Mucosa of rectum (tissue), 2 donors: ENCODE measurements around the gene SERTM1.

Source experiments
- H3K27ac ChIP-seq, 2 donors: one replicate each; pipeline ENCODE4 v1.7.0; 2013; ENCODE audit warnings: inconsistent platforms in 2 of 2, low read depth in 2 of 2, low read length in 2 of 2
- H3K27me3 ChIP-seq, 2 donors: one replicate each; pipeline ENCODE4 v1.7.0; 2013; ENCODE audit warnings: low read length in 2 of 2; ENCODE audit not compliant: control insufficient read depth in 2 of 2, insufficient read depth in 2 of 2
- H3K36me3 ChIP-seq, 2 donors: one replicate each; pipeline ENCODE4 v1.7.0; 2013; ENCODE audit warnings: low read length in 2 of 2; ENCODE audit not compliant: control insufficient read depth in 2 of 2, insufficient read depth in 2 of 2
- H3K4me1 ChIP-seq, 2 donors: one replicate each; pipeline ENCODE4 v1.7.0; 2013; ENCODE audit warnings: low read length in 2 of 2, mild to moderate bottlenecking in 1 of 2; ENCODE audit not compliant: control insufficient read depth in 2 of 2, insufficient read depth in 2 of 2
- H3K4me3 ChIP-seq, 2 donors: one replicate each; pipeline ENCODE4 v1.7.0; 2013; ENCODE audit warnings: low read length in 2 of 2
- H3K9ac ChIP-seq, 2 donors: one replicate each; pipeline ENCODE4 v1.7.0; 2013; ENCODE audit warnings: low read length in 2 of 2, low read depth in 1 of 2, mild to moderate bottlenecking in 1 of 2
- H3K9me3 ChIP-seq, 2 donors: one replicate each; pipeline ENCODE4 v1.7.0; 2013; ENCODE audit warnings: low read length in 2 of 2; ENCODE audit not compliant: control insufficient read depth in 2 of 2
- donor health status: healthy.
- donor health status: Normal muscosa, but diverticular disease.

SERTM1 gene

DNA sequence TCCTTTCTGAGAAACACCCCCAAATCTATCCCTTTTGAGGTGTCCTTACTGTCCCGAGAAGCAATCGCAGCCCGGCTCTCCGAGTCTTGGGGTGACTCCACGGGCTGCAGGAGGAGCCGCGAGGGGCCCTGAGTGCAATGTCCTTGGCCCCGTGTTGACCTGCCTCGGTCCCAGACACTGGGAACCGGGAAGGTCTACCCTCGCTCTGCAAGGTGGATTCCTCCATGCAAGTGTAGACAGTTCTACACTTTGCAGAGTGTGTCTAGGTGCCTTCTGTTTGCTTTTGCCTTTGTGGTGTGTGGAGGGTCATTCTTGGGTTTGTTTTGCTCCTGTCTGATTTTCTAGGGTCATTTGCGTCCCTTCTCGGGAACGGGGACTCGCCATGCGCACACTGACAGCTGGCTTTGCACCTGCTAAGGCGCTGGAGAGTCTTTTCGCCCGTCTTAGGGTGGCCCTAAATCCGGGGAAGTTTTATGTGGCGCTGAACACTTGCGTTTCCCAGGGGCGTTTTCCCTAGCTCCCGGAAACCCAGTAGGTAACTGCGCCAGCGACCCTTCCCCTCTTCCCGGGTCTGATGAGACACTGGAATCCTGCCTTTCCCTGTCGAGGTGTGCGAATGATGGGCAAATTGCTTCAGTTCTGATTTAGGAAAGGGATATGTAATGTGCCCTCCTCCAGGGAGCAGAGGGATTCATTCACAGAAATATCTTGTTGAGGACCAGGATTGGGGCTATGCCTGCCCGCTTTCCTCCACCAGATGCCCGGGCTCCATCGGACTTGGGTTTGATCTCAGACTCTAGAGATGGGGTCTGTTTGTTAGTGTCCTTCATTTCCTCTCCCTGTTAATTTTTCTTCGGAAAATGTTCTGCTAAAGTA, 755 bp downstream of the SERTM1 start:
- Histone ChIP-seq H3K9me3 (no peaks in the 10 kb centered on the region), H3K36me3 (no peaks in the 10 kb centered on the region), H3K9ac (no peak overlapping the region), H3K27me3 (peaks cover 18 to 35% of the 10 kb centered on the region in 2 donors), H3K4me3 (no peak overlapping the region), H3K27ac (no peak overlapping the region), H3K4me1 (no peaks in the 10 kb centered on the region)

- no peaks in the 10 kb centered on the region for H3K9me3 ChIP-seq
- H3K36me3 ChIP-seq, result no peaks in the 10 kb centered on the region
- H3K27ac ChIP-seq, result no peak overlapping the region
- H3K9ac ChIP-seq, result no peak overlapping the region
- H3K27me3 ChIP-seq, result peaks cover 18 to 35% of the 10 kb centered on the region in 2 donors
- no peak overlapping the region for H3K4me3 ChIP-seq
- H3K4me1 ChIP-seq, result no peaks in the 10 kb centered on the region
These were observed 1.4 kb downstream of the SERTM1 start for GRCh38 chr13:36675213-36675536.

DNA sequence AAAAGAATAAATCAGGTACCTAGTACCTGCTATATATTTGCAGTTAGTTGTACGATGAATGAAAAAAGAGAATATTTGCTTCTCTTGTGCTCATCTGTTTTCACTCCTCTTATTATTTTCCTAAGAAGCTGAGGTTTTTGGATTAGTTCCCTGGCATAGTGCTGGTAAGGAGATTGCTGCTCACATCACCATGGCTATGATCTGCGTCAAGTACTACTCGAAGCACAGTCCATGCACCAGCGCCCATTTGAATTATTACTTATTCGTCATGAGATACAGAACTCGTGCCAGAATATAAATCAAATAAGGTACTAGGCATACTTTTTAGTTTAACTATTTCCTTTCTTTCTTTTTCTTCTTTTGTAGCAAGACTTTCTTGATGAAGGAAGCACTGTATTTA, 7.1 kb downstream of the SERTM1 start:
- Histone ChIP-seq H3K9ac (no peak overlapping the region), H3K27me3 (peaks cover 2 to 5% of the 10 kb centered on the region in 2 donors), H3K4me3 (no peak overlapping the region)

DNA sequence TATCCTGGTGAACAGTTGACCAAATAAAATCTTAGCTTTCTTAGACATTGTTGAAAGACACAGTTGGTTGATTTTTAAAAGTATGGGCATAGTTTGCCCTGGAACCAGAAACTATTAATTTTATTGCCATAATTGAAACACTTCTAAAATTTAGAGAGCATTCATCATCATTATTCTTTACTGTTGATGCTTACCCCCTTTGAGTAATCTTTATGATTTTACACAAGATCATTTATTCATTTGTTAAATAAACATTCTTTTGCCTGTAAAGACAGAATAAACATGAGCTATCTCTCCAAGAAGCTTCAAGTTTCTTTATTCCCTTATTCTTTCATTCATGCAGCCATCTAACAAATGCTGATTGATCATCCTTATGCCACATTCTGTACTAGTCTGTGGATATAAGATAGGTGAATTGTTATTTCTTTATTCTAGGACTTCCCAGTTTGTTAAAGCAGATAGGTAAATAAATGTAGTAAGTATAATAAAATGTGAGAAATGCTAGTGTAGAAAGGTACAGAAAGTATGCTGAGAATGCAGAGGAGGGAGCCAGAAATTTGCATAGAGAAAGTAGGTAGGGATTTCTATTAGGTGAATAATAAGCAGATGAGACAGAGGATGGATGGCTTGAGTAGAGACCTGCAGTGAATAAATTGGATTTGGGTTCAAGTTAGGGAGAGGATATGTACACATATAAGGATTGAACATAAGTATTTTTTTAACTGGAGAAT, 8.2 kb downstream of the SERTM1 start:
- no peak overlapping the region for H3K27ac ChIP-seq

More for the DNA sequence above, 7.1 kb downstream of the SERTM1 start:
- no peaks in the 10 kb centered on the region for H3K4me1 ChIP-seq
- no peaks in the 10 kb centered on the region for H3K36me3 ChIP-seq
- no peak overlapping the region for H3K27ac ChIP-seq
- H3K9me3 ChIP-seq, result no peaks in the 10 kb centered on the region

DNA sequence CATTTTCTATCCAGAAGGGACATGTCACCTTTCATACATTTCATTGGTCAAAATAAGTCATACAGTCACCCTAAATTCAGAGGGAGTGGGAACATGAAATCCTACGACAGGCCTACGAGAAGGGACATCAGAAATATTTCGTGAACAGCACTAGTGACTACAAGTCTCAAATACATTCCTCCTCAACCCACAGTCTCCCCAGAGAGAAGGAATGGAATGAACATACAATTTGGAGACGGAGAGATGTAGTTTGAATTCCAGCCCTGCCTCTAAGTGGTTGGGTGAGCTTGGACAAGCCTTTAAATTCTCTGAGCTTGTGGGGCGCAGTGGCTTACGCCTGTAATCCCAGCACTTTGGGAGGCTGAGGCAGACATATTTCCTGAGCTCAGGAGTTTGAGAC, 9.9 kb downstream of the SERTM1 start:
- H3K27ac ChIP-seq, result no peak overlapping the region
- no peaks in the 10 kb centered on the region for H3K27me3 ChIP-seq
- H3K4me3 ChIP-seq, result no peak overlapping the region
- H3K9ac ChIP-seq, result no peak overlapping the region
- H3K9me3 ChIP-seq, result no peaks in the 10 kb centered on the region
- no peaks in the 10 kb centered on the region for H3K4me1 ChIP-seq
- H3K36me3 ChIP-seq, result no peaks in the 10 kb centered on the region

More for the DNA sequence above, 8.2 kb downstream of the SERTM1 start:
- Histone ChIP-seq H3K4me3 (no peak overlapping the region), H3K9me3 (no peaks in the 10 kb centered on the region), H3K27me3 (no peaks in the 10 kb centered on the region), H3K4me1 (no peaks in the 10 kb centered on the region), H3K36me3 (no peaks in the 10 kb centered on the region), H3K9ac (no peak overlapping the region)

DNA sequence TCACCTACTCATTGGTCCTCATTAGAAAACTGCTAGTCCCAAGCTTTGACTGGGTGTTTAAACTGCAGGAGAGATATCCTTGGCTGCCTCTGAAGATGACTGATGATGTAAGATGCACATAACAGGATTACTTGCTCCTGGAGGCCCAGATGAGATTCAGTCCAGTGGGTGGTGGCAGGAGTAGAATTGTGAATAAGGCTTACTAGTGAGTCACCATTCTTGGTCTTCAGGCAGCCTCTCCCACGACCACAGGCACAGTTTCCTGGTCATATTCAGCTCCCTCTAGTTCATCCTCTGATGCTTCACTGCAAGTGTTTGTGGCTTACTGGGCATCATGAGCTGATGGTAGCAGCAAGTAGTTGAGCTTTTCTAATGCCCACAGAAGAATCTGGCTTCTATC, 12.1 kb downstream of the SERTM1 start:
- Histone ChIP-seq H3K4me1 (no peaks in the 10 kb centered on the region), H3K36me3 (no peaks in the 10 kb centered on the region), H3K9me3 (no peaks in the 10 kb centered on the region), H3K27ac (no peak overlapping the region), H3K27me3 (no peaks in the 10 kb centered on the region), H3K4me3 (no peak overlapping the region), H3K9ac (no peak overlapping the region)

- H3K36me3 ChIP-seq, result no peaks in the 10 kb centered on the region
- no peak overlapping the region for H3K4me3 ChIP-seq
- H3K9ac ChIP-seq, result no peak overlapping the region
- peaks cover 0 to 3% of the 10 kb centered on the region in 2 donors for H3K27me3 ChIP-seq
- H3K9me3 ChIP-seq, result no peaks in the 10 kb centered on the region
- no peaks in the 10 kb centered on the region for H3K4me1 ChIP-seq
- H3K27ac ChIP-seq, result no peak overlapping the region
These were observed 22.7 kb downstream of the SERTM1 start for GRCh38 chr13:36696410-36697010.

DNA sequence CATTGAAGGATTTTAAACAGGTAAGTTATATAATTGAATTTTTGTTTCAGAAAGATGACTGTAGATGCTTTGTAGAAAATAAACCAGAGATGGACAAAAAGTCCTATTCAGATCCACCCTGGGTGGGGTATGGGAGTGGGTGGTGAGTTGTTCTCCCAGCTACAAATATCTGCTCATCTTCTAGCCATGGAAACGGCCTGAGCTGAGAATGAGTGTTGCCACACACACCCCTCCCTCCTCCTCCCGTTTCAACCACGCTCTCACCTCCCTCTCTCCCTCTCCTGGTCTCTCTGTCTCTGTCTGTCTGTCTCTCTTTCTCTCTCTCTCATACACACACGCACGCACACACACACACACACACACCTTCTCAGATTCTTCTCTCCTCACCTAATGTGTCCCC, 26.4 kb downstream of the SERTM1 start:
- no peaks in the 10 kb centered on the region for H3K9me3 ChIP-seq
- no peaks in the 10 kb centered on the region for H3K4me1 ChIP-seq
- no peak overlapping the region for H3K4me3 ChIP-seq
- H3K36me3 ChIP-seq, result no peaks in the 10 kb centered on the region
- no peak overlapping the region for H3K27ac ChIP-seq
- no peak overlapping the region for H3K9ac ChIP-seq
- H3K27me3 ChIP-seq, result no peaks in the 10 kb centered on the region

- Histone ChIP-seq H3K9ac (no peak overlapping the region), H3K36me3 (no peaks in the 10 kb centered on the region), H3K4me1 (no peaks in the 10 kb centered on the region), H3K9me3 (no peaks in the 10 kb centered on the region), H3K27ac (no peak overlapping the region), H3K4me3 (no peak overlapping the region), H3K27me3 (no peaks in the 10 kb centered on the region)
These were observed 32.9 kb downstream of the SERTM1 start for GRCh38 chr13:36706755-36707154.
